ENCODE data around the gene C16orf74. TPM values are rescaled to one million over a fixed set of nuclear protein-coding genes. Genes with fewer than 3 reads are reported as not detected.
A peak's percentile ranks its signal among the peaks of the same experiment; 100 is the strongest.

Gene C16orf74
- total RNA-seq, 1 donor from 2014 or later, result 1.6 TPM

DNA sequence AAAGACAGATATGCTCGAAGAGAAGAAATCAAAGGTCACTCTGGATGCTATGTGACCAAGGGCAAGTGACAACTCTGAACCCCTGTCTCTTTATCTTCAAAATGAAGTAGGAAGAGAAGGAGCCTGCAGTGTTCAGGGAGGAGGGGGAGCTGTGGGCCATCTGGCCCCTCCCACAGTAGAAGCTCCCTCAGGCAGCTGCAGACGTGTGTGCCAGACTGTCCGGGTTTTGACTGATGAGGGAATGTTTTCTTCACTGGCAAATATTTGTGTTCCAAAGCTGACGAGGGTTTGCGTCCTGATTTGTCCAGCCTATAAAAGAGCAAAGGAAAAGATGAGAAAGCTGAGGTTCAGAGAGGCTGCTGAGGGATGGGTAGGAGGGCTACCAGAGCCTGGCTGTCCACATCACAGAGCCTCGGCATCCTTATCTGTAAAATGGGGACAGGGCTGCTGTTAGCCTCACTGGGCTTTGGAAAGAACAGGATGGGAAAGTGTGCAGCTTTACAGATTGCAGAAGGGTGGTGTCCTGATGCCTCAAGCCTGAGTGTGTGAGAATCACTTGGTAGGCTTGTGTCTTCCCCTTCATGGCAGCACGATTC is 60.3 kb downstream of the C16orf74 start:
- no peak for DNase-seq

DNA sequence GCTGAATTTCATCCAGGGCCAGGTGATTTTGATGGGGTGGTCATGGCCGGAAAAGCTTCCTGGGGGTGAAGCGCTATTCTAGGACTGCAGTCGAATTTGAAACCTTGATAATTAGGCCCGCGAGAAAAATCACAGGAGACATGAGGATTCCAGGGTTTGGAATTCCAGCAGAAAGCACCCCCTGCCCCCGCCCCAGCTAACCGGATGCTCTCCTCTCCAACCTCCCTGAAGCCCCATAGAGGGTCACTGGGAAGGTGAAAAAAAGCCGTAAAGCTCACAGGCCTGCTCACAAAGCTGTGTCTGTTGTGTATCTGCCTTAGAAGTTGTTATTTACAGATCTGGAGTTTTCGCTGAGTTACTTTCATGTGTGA is 61.0 kb downstream of the C16orf74 start:
- no peak for DNase-seq

DNA sequence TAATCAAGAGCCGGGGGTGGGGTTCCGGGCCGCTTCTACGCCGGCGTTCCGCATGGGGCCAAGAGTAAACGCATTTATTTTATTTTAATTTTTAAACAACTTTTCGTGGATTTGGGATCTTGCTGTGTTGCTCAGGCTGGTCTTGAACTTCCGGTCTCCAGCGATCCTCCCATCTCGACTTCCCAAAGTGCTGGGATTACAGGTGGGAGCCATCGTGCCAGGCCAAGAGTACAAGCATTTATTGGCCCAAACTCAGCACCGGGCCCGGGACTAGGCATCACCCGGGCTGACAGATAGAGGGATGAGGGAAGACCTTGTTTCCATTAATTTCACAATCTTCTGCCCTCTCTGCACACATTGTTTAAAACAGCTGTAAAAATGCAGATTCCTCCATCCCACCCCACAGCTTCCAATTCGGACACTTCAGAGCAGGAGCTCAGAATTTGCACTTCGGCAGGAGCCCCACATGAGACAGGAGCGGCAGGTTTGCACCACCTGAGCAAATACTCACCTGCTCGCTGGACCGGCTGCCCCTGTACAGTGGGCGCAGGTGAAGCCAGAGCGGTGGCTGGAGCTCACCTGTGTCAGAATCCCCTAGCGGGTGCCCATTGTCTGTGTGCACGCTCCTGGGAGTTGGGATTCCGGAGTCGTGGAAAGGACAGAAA is 61.5 kb downstream of the C16orf74 start:
- DNase-seq, result no peak

DNA sequence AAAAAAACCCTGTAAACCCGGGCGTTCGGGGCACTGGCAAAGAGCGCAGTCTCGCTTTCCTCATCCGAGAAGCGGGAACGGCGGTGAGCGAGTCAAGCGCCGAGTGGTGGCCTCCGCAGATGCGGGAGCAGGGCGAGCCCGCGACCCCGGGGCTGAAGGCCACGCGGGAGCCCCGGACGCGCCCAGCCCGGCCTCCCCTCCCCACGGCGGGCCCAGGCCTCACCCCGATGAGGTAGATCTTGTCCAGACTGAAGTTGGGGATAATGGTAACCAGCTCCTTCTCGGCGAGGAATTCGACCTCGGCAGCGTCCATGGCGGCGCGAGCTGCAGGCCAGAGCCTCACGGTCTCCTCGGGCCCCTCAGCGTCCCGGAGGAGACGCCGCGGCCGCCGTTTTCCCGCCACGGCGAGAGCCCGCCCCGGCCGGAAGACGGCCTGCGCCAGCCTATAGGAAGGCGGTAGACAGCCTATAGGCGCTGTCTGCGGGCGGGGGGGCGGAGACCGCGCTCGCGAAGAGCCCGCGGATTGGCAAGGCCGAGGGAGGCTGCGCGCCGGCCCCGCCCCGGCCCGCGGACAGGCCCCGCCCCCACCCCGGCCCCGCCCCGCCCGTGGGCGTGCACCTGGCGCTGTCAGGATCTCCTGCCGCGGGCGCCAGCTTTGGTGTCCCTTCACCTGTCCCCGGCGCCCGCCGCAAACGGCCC is 62.2 kb downstream of the C16orf74 start, which contains the start of gene GINS2:
GINS2 (minus strand) TSS at position 369 of the 699 bp plus-strand sequence; CDS start at position 313, 56 bp downstream.
- DNase-seq, result peak; percentile 76

DNA sequence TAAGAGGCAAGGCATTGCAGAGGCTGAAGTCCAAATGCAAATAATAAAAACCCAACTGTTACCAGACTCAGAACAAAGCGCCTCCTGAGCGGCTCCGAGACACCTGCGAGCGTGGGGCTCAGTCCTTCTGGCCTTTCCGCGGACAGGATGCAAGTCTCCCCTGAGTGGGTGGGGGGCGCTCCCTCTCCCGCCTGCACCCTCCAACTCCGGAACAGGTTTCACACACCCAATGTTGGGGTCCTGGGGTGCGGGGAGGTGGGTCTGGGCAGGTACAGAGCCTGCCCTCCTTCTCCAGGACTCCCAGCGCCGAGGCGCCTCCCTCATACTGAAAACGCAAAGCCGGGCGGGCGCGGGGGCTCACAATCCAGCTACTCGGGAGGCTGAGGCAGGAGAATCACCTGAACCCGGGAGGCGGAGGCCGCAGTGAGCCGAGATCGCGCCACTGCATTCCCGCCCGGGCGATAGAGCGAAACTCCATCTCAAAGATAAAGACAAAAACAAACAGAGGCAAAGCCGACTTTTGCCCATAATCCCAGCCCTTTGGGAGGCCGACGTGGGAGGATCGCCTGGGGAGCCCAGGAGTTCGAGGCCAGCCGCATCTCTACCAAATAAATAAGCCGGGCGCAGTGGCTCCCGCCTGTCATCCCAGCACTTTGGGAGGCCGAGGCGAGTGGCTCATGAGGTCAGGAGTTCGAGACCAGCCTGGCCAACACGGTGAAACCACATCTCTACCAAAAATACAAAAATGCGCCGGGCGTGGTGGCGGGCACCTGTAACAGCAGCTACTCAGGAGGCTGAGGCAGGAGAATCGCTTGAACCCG is 63.0 kb downstream of the C16orf74 start:
- DNase-seq, result no peak

DNA sequence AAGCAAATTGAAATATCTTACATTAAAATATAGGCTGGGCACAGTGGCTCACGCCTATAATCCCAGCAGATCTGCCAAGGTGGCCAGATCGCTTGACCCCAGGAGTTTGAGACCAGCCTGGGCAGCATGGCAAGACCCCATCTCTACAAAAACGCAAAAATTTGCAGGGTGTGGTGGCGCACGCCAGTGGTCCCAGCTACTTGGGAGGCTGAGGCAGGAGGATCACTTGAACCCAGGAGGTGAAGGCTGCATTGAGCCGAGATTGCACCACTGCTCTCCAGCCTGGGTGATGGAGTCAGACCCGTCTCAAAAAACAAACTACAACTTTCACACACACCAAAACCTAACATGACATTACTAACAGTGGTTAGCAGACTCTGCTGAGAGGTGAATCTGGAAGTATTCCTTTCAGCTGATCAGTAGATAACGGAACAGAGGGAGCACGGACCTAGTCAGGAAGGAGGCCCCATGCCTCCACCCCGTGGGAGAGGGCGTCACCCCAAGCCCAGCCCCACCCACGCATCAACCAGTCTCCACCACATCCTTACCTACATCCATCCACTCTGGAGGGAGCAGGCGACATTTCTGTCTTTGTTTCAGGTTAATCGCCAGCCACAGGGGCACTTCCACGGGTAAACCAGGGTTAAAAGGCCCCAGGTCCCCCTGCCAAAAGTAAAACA is 63.8 kb downstream of the C16orf74 start:
- no peak for DNase-seq

DNA sequence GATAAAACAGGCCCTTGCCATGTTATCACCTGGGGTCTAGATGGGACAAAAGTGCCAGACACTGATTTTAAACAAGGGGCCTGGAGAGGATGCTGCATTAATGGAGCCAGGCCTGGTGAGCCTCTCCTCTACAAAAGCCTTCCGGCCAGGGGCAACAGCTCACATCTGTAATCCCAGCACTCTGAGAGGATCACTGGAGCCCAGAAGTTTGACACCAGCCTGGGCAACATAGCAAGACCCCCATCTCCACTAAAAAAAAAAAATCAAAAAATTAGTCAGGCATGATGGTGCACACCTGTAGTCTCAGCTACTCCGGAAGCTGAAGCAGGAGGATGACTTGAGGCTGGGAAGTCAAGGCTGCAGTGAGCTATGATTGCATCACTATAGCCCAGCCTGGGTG is 65.6 kb downstream of the C16orf74 start:
- no peak for DNase-seq

DNA sequence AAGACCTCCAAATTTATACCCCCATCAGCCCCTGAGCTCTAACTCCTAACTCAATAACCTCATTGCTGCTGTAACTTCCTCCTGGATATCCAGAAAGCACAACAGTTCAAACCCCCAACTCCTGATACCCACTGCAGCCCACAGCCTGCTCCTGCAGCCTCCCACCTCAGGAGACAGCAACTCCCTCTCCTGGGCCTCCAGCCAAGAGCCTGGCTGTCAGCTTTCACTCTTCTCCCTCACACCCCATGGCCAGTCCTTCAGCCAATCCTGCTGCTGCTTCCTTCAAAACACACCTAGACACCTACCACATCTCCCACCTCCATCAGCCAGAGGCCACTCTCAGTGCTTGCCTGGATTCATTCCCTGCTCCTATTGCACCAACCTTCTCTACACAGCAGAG is 67.5 kb downstream of the C16orf74 start:
- no peak for DNase-seq

DNA sequence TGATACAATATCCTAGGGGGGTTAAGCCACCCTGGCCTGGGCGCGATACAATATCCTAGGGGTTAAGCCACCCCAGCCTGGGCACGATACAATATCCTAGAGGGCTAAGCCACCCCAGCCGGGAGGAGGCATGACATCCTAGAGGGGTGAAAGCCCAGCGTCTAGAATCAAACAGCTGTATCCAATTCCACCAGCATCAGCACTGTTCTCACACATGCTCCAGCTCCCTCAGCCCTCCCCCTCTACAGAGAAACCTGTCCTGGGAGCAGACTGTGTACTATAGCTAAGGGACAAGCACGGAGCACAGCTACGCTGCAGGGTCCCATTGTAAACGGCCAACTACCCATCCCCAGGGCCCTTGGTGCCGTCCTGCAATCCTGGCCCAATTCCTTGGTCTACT is 68.4 kb downstream of the C16orf74 start:
- DNase-seq, result no peak

DNA sequence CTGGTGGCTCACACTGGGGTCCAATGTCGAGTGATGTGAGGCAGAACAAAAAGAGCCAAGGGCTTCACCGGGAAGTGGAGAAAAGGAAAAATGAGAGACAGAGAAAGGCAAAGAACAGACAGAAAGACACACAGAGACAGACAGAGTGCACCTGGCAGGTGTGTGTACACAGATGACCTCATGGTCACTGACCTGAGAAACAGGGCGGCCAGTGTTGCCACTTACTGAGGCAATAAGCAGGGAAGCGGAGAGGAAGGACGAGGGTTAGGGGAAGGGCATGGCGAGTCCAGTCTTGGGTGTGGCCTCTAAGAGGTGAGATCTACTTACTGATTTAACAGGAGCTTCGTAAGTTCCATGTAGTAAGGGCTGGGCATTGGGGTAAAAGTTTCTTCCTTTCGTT is 69.6 kb downstream of the C16orf74 start:
- DNase-seq, result no peak

DNA sequence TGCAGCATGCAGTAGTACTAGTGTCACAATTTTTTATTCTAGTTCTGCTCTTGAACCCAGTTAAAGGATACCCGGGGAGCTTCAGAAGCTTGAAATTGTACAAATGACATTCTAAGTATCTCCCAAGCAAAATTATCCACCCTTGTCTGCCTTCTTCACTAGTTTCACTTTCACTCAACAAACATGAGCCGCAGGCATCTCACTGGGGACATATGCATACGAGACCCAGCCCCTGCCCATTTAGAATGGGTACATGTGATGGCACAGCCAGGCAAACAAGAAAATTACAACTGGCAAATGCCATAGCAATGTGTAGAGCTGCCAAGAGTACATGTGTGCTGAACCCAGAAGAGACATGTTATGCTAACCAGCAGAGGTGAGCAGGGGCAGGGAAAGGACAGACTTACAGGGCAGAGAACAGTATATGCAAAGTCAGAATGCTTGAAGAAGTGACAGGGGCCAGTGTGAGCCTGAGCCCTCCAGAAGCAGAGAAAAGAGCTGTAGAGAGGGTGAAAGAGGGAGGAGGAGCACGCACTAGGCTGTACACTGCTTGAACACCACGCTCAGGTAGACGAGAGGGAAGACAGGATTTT is 70.4 kb downstream of the C16orf74 start:
- DNase-seq, result no peak

DNA sequence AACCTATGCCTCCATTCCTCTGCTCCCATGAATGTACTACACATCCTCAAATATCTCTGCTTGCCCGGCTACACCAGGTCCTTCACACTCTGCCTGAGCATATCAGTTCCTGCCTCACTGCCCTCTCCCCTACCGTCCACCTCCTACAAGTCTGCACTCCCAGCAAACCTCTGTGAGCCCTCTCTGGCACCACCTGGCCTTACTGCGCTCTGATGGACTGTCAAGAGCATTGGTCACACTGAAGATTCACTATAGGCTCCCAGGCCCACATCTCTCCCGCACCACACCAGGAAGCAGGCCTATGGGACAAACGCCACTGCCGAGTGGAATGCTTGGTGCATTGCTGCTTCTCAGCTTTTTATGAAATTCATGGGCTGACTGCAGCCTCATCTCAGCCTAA is 71.0 kb downstream of the C16orf74 start:
- DNase-seq, result no peak

DNA sequence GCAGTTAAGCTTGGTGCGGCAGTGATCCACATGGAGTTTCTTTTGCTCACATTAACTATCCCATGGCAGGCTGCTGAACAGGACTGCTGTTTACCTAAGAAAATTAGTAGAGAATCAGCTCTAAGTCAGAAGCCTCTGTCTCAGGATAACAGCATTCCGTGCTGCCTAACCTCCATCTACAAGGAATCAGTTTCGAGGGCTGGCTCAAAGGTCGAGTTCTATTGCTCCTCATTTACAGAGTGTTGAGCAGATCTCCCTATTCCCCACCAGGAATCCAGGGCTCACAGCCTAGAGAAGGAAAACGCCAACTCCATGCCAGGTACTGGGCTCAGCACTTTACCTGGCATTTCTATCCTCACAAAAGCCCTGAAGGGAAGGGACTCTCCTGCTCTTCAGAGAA is 72.1 kb downstream of the C16orf74 start:
- DNase-seq, result no peak

DNA sequence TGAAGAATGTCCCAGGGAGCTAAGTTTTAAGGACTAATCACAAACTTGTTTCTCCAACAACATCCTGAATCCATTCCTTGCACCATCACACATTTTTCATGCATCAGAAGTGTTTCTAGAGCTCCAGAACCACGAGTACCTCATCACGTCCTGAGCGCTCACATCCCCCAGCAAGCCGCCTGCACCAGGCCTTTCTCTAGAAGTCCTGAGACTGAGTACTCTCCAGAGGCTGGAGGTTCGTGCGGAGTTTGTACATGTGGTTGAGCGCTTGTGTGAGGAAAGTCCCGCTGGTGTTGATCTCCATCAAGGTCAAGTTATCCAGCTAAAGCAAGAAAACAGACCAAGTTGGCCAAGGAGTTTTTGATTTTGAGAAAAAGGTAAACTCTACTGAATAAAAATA is 72.9 kb downstream of the C16orf74 start:
- DNase-seq, result no peak

DNA sequence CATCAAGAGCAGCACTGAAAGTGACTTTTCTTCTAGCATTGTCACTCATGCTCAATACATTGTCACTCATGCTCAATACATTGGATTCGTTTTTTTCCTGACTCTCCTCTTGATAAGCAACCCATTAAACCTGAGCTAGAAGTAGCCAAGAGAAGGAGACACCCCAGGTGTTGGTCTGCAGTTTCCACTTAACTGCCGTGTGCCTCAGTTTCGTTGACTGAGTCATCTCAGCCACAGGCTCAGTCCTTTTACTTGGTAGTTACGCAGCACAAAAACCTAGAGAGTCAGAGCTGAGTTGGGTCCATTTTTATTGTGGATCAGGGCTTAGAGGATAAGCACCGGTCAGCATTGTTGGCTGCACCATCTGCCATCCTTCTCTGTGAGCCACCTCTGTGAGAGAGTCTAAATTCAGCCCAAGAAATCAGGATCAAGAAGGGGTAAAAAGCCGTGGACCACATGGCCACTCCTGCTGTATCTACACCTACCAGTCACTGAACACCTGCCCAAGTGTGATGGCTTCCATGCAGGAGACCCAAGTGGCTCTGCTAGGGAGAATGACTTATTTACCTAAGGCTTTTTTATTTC is 73.4 kb downstream of the C16orf74 start:
- DNase-seq, result no peak

DNA sequence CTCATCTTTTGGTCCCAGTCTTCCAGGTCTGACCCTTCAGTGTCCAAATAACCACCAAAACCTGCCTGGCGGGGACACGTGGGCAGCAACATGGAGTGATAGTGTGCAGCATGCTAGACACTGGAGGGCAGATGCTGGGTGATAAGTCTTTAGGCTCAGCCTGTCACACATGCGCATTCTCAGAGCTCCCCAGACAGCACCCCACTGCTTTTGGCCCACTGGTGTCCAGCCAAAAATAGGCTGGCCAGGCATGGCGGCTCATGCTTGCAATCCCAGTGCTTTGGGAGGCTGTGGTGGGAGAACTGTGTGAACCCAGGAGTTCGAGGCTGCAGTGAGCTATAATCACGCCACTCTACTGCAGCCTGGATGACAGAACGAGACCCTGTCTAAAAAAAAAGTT is 74.4 kb downstream of the C16orf74 start:
- DNase-seq, result no peak

DNA sequence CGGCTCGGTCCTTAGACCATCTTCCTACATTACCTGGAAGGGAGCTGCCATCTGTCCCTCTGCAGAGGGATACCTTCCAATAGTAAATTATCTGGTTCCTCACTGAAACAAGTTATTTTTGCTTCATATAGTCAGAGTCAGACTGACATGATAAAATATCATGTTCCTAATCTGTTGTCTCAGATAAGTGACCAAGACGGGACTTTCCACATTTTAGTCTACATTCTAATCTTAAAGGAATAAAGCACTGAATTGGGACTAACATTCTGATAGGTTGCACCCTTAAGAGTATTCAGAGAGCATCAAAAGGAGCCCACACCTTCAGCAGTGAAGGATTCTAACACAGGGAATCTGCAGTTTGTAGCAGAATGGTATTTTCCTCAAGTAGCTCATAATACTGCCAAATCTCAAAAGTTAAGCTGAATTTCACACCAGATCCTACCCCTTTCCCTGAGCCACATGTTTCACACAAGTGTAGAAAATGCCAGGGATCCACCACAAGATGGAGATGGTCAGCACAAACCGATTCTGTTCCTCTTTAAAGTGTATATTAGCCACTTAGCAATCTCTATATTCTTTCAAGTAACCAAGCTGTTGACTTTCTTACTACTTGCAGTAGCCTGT is 75.5 kb downstream of the C16orf74 start:
- DNase-seq, result no peak

DNA sequence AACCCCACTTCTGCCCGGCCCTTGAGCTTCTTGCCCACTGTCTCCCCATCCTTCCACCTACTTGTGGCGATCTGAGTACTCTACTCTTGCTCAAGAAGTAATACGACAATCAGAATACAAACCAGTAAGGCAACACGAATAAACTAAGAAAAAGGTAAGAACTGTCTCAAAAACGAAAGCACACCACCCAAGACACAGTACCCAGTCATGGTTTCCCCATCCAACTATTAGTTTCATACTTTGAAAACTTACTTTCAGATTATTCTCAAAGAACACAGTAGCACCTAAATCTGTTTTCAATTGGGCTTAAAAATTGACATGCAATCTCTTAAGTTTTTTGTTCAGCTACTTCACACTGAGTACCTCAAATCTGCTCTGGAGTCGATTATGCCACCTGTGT is 76.1 kb downstream of the C16orf74 start:
- no peak for DNase-seq

DNA sequence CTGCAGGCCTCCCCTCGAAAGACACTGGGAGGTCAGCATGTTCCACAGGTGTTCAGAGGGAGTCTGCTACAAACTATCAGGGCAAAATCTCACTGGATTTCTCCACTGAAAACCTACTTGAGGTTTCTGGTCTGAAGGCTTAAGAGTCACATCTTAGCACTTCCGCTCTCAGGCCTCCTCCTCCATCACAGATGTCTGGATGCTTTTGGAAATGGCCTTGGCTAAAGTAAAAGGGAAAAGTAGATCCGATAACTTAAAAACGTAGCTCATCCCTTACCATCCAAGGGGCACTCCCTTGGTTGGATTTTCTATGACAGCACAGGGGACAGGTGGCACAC is 76.5 kb downstream of the C16orf74 start:
- no peak for DNase-seq

DNA sequence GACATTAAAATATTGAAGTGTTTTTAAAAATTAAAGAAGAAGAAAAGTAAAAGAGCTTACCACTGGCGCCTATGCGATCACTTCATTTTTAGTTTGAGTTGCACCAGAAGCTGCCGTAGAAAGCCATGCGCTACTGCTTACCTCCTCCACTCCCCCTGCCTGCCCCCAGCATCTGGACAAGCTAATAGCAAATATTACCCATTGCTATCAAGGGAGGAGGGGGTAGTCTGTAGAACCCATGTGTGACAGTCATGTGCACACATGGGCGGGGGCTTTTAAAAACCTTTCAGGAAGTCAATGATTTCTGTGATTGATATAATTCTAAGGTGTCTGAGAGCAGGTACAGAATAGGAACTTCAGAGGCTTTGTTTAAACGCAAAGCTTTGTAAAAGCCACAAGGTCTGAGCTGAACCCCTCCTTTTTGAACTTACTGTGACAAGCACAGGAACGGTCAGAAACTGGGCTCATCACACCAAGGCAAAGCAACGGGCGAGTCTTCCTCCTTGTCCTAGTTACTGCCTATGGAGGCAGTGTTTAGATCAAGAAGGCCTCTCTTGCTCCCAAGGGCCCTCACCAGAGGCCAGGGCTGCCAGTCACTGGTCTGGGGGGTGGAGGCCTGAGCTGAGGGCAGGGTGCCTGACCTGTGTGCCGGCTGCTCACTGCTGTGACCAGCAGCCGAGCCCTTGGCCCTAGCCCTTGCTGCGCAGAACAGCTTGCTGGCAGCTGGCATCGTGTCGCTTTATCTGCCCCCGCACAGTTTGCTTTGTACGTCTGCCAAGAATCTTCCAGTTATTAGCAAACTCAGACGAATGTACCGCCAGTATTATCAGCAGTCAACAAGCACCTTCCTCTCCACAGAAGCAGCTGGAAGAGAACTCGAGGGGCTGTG is 77.1 kb downstream of the C16orf74 start:
- no peak for DNase-seq
